K562 (cell line): ENCODE measurements around the gene TSR3. TPM values are rescaled to one million over a fixed set of nuclear protein-coding genes. Genes with fewer than 3 reads are reported as not detected.
A peak's percentile ranks its signal among the peaks of the same experiment; 100 is the strongest.

ENCODE experiments used
- ATAC-seq: fragments of 200-7000 bp; cut with Tn5 transposase; 3 replicates; pipeline ENCODE4 v1.9.1; 2020; ENCODE audit warnings: moderate library complexity
- BruUV-seq: library from RNA; stranded (reverse); fragments of 400-500 nt; replicated peaks from 2 replicates; lab custom pipeline; 2021; lab: Mats Ljungman, UMichigan
- CTCF ChIA-PET: fragments of 300-600 bp; formaldehyde crosslinking; extraction: SDS; loops from one replicate; lab custom pipeline; 2021; ENCODE audit warnings: low intra/inter-chr PET ratio; lab: Yijun Ruan, JAX
- POLR2A ChIA-PET: fragments of 300-600, 350-650 bp; sonication (Branson Sonifier 250); formaldehyde crosslinking; extraction: SDS; loops from one replicate; lab custom pipeline; 2021; ENCODE audit warnings: antibody characterized with exemption, inconsistent platforms; lab: Yijun Ruan, JAX
- DNase-seq, 4 experiments: peaks; one replicate each; pipeline versions ENCODE4 v3.0.0 to v3.0.0-alpha.2; 2011 to 2018; ENCODE audit warnings: low spot score in 3 of 4, mixed read lengths in 3 of 4; ENCODE audit errors: extremely low read depth in 1 of 4
- FAIRE-seq: peaks from 2 replicates; lab custom pipeline; 2011; peaks lifted over from hg19 to GRCh38; lab: Jason Lieb, UNC
- H2AFZ ChIP-seq: 2 replicates; pipeline ENCODE4 v1.6.0; 2011; ENCODE audit warnings: low read depth, low read length, control low read depth, inconsistent platforms
- H3K27ac ChIP-seq: fragments of 200-600 bp; 3 replicates; pipeline ENCODE4 v1.8.0; 2011; ENCODE audit warnings: low read depth, mild to moderate bottlenecking, control low read depth, inconsistent platforms, low read length, moderate library complexity, mixed read lengths; ENCODE audit errors: extremely low read depth
- H3K27me3 ChIP-seq, 2 experiments: fragments of 300-600 bp in 1 of 2; 2 replicates in 1 of 2; 3 replicates in 1 of 2; pipeline versions ENCODE4 v1.6.0 to v1.8.0; 2011; ENCODE audit warnings: inconsistent platforms in 2 of 2, low read length in 2 of 2, mild to moderate bottlenecking in 1 of 2, mixed read lengths in 1 of 2, moderate library complexity in 1 of 2; ENCODE audit not compliant: control insufficient read depth in 2 of 2, insufficient read depth in 2 of 2
- H3K36me3 ChIP-seq: fragments of 300-600 bp; 3 replicates; pipeline ENCODE4 v1.8.0; 2011; ENCODE audit warnings: mild to moderate bottlenecking, low read length, inconsistent platforms; ENCODE audit not compliant: control insufficient read depth, insufficient read depth
- H3K4me1 ChIP-seq, 2 experiments: fragments of 200-600 bp in 1 of 2; replicated peaks in 1 of 2; 2 replicates in 1 of 2; 3 replicates in 1 of 2; pipeline versions ENCODE4 v1.5.1 to v1.8.0; 2011; ENCODE audit warnings: inconsistent platforms in 2 of 2, low read length in 2 of 2, mild to moderate bottlenecking in 1 of 2, mixed read lengths in 1 of 2, moderate library complexity in 1 of 2; ENCODE audit not compliant: control insufficient read depth in 2 of 2, insufficient read depth in 2 of 2
- H3K4me2 ChIP-seq: 2 replicates; pipeline ENCODE4 v1.6.1; 2011; ENCODE audit warnings: low read length, control low read depth, inconsistent platforms, mixed read lengths; ENCODE audit not compliant: insufficient read depth
- H3K4me3 ChIP-seq: fragments of 200-600 bp; sonication (generic), shearing (Covaris generic); 2 replicates; pipeline ENCODE4 v1.5.1; 2016; ENCODE audit warnings: control low read depth, inconsistent platforms
- H3K79me2 ChIP-seq: fragments of 200-600 bp; 3 replicates; pipeline ENCODE4 v1.8.0; 2011; ENCODE audit warnings: low read length, inconsistent platforms; ENCODE audit not compliant: control insufficient read depth, insufficient read depth
- H3K9ac ChIP-seq, 2 experiments: 2 replicates each; pipeline versions ENCODE4 v1.6.0 to v1.6.1; 2011; ENCODE audit warnings: low read depth in 2 of 2, low read length in 2 of 2, control low read depth in 1 of 2, inconsistent platforms in 1 of 2, mild to moderate bottlenecking in 1 of 2, mixed read lengths in 1 of 2; ENCODE audit not compliant: insufficient read depth in 1 of 2
- H3K9me1 ChIP-seq: one replicate; pipeline ENCODE4 v1.6.0; 2011; ENCODE audit warnings: inconsistent platforms, mild to moderate bottlenecking, low read length, moderate library complexity; ENCODE audit not compliant: control insufficient read depth, insufficient read depth
- H3K9me3 ChIP-seq: replicated peaks from 2 replicates; pipeline ENCODE4 v1.5.1; 2011; ENCODE audit warnings: low read depth, low read length, inconsistent platforms; ENCODE audit not compliant: control insufficient read depth, insufficient read depth
- H4K20me1 ChIP-seq: replicated peaks from 2 replicates; pipeline ENCODE4 v1.6.1; 2011; ENCODE audit warnings: low read length, inconsistent platforms, mixed read lengths; ENCODE audit not compliant: control insufficient read depth, insufficient read depth
- CHD1 ChIP-seq: fragments of 200-600 bp; sonication (generic); IDR thresholded peaks from one replicate; pipeline ENCODE4 v1.6.1; 2012; ENCODE audit warnings: mild to moderate bottlenecking, moderate library complexity, low read length, inconsistent platforms
- CREB3L1 ChIP-seq: fragments of 450-650 bp; IDR thresholded peaks from 2 replicates; pipeline ENCODE4 v1.6.1; 2014; ENCODE audit warnings: low read depth, mild to moderate bottlenecking, moderate library complexity, borderline replicate concordance
- HDAC2 ChIP-seq: fragments of 450-650 bp; IDR thresholded peaks from 2 replicates; pipeline ENCODE4 v1.6.1; 2016; ENCODE audit warnings: mild to moderate bottlenecking
- KAT7 ChIP-seq: sonication (generic); formaldehyde crosslinking; IDR thresholded peaks from 2 replicates; pipeline ENCODE4 v1.8.0; 2022; ENCODE audit warnings: missing genetic modification reagents, mild to moderate bottlenecking, borderline replicate concordance
- NFIC ChIP-seq: fragments of 450-650 bp; IDR thresholded peaks from 2 replicates; pipeline ENCODE4 v1.6.1; 2017; ENCODE audit warnings: mild to moderate bottlenecking, inconsistent platforms
- POLR2G ChIP-seq: fragments of 200-400 bp; formaldehyde crosslinking; IDR thresholded peaks from 2 replicates; pipeline ENCODE4 v1.6.1; 2017; ENCODE audit warnings: low read depth, mild to moderate bottlenecking, antibody characterized with exemption, low read length, moderate library complexity
- SOX6 ChIP-seq: fragments of 450-650 bp; IDR thresholded peaks from 2 replicates; pipeline ENCODE4 v1.6.1; 2014; ENCODE audit warnings: mild to moderate bottlenecking
- ZNF609 ChIP-seq: sonication (generic); formaldehyde crosslinking; IDR thresholded peaks from 2 replicates; pipeline ENCODE4 v1.8.1; 2023; ENCODE audit warnings: missing genetic modification reagents, mild to moderate bottlenecking, borderline replicate concordance
- WGBS: fragments of 100-300 bp; shearing (Covaris generic); methylation state at CpG from one replicate; pipeline ENCODE4 v1.1.6; 2016; ENCODE audit warnings: low coverage, mixed read lengths; ENCODE audit not compliant: insufficient coverage; ENCODE audit errors: missing lambda C conversion rate; 5-methylcytosine and 5-hydroxymethylcytosine counted together
- in situ Hi-C: fragments of 300-500 bp; cut with MboI; formaldehyde crosslinking; loops from 4 replicates; pipeline ENCODE4 v1.15.0; 2018; ENCODE audit warnings: inconsistent platforms, mixed read lengths
- intact Hi-C: fragments of 100-400 bp; cut with micrococcal nuclease; formaldehyde crosslinking; loops from 2 replicates; pipeline ENCODE4 v1.14.2; 2022
- polyA plus RNA-seq, 8 experiments: library from polyadenylated mRNA; depleted of rRNA in 4 of 8; stranded (reverse) in 5 of 8; unstranded in 3 of 8; fragments of >200 nt; fragmentation: Nextera tagmentation in 2 of 8; fragmentation: Illumina TruSeq in 1 of 8; extraction: Ambion mirVana in 2 of 8; extraction: Trizol in 1 of 8; gene quantifications; 2 replicates each; pipeline versions ENCODE4 v1.2.1 to v1.2.3, GENCODE V29; 2011 to 2014; ENCODE audit warnings: inconsistent platforms in 1 of 8, missing spikeins in 1 of 8
- total RNA-seq, 7 experiments: library from RNA; depleted of rRNA in 6 of 7; stranded (reverse); fragments of >200 nt in 6 of 7; fragmentation: Illumina TruSeq in 2 of 7; extraction: Trizol in 2 of 7; gene quantifications; 2 replicates each; pipeline versions ENCODE4 v1.2.1 to v1.2.3, GENCODE V29; 2011 to 2021; ENCODE audit warnings: low replicate concordance in 1 of 7
- TF ChIP-seq, protein P1 (sequence below), 2 experiments: fragments of 450-650 bp in 1 of 2; sonication (generic) in 1 of 2; formaldehyde crosslinking in 1 of 2; IDR thresholded peaks in 1 of 2; conservative IDR thresholded peaks in 1 of 2; 2 replicates each; pipeline versions ENCODE4 v1.6.1 to v1.8.1; 2016 to 2023; ENCODE audit warnings: mild to moderate bottlenecking in 2 of 2, moderate library complexity in 2 of 2, inconsistent platforms in 1 of 2, missing genetic modification reagents in 1 of 2

The TSR3 gene
- total and polyA plus RNA-seq, 9 of the 15 experiments (the other 6 are each of a cell fraction or from before 2014, with no cell fraction given): 1.5 to 74.8 (median 16.5) TPM

DNA sequence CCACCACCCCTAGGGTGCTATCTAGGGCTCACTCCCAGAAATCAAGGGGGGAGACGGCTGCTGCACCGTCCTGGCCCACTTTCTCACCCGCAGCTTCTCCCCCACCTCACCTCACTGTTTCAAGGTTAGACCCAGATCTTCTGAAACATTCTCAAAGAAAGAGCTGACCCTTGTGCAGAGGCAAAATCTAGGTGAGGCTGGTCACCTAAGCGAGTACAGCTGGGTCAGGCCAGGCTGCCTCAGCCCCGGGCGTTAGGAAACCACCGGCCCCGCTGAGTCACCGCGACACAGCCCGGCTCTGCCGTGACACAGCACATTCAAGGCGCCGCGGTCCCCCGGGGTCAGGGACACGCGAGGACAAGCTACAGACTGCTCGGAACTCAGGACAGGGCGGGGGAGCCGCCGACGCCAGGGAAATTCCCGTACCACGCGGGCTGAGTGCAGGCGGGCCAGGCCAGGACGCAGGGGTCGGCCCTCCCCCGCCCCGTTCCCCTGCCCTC, 27.2 kb upstream of the TSR3 start (continued):
- TF ChIP-seq CREB3L1: no peak

GRCh38 chr16:1378087-1378803, 26.6 kb upstream of the TSR3 start:
- H3K36me3 ChIP-seq: peaks cover 8% of the 10 kb centered on the region; the same call in 2 of the 3 replicates
- DNase-seq (peak in 1 of 4 experiments; percentile 25), FAIRE-seq (peak; percentile 60), ATAC-seq (peak; percentile 19)
- H3K9ac ChIP-seq: peak overlapping the region; percentile 97 to 100
- ChIA-PET POLR2A (interaction anchor here (0.5 to 4.2 kb wide), 29 partner anchors 8 to 587 kb away, joined by 3 to 73 read pairs (median 5); partner anchors contain the start of genes EME2, MRPS34, RPS2 and UBE2I), CTCF (no interaction called here)
- H3K9me1 ChIP-seq: peaks cover 5% of the 10 kb centered on the region
- intact Hi-C loops: no loop called here
- peak overlapping the region; percentile 100 for H3K27ac ChIP-seq
- H3K4me2 ChIP-seq: peak overlapping the region; percentile 88
- H2AFZ ChIP-seq: 0 out of 2 replicates have a peak overlapping the region, but pooled peaks have one; percentile 70
- in situ Hi-C loops: no loop called here
- no peaks in the 10 kb centered on the region for H3K9me3 ChIP-seq
- H4K20me1 ChIP-seq: peaks cover 8% of the 10 kb centered on the region; the same call in 1 of the 2 replicates
- WGBS: 18% methylated on average over 20 of the region's 25 CpGs
- peaks cover 19 to 67% of the 10 kb centered on the region in 2 experiments; a peak in 4 of 5 replicates for H3K4me1 ChIP-seq
- peak overlapping the region; percentile 76 for H3K4me3 ChIP-seq
- peaks cover 36% of the 10 kb centered on the region for H3K79me2 ChIP-seq
- BruUV-seq: TSS peak; percentile 75
- no peaks in the 10 kb centered on the region for H3K27me3 ChIP-seq
- TF ChIP-seq POLR2G (peak; percentile 53), ZNF609 (no peak), KAT7 (peak; percentile 46; the same call in 1 of the 2 replicates), SOX6 (no peak), NFIC (peak; percentile 84), HDAC2 (no peak), CHD1 (peak; percentile 76)
- TF ChIP-seq, protein P1, sequence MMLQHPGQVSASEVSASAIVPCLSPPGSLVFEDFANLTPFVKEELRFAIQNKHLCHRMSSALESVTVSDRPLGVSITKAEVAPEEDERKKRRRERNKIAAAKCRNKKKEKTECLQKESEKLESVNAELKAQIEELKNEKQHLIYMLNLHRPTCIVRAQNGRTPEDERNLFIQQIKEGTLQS (IDR thresholded peaks at IDR 0.05): no peak
- TF ChIP-seq, protein P1 (CRISPR knock-in tag; conservative IDR thresholded peaks at IDR 0.05): 0 out of 2 replicates have a peak, but pooled peaks have one; percentile 7
